ENCODE results near the gene PLCD3.

Gene PLCD3

GRCh38 chr17:45117334-45117733, 15.0 kb downstream of the PLCD3 start:
- DNase-seq (ENCODE audit: low read depth) = no peak

- DNase-seq (ENCODE audit: low read depth) = no peak
These were observed 15.8 kb downstream of the PLCD3 start for GRCh38 chr17:45116434-45117016.

GRCh38 chr17:45115871-45116270, 16.4 kb downstream of the PLCD3 start:
- no peak for DNase-seq (ENCODE audit: low read depth)

GRCh38 chr17:45115015-45115625, 17.2 kb downstream of the PLCD3 start:
- no peak for DNase-seq (ENCODE audit: low read depth)

GRCh38 chr17:45114117-45114932, 18.0 kb downstream of the PLCD3 start:
- DNase-seq (ENCODE audit: low read depth) = no peak

- no peak for DNase-seq (ENCODE audit: low read depth)
These were observed 18.9 kb downstream of the PLCD3 start for GRCh38 chr17:45113424-45113754.

- DNase-seq (ENCODE audit: low read depth) = no peak
These were observed 19.5 kb downstream of the PLCD3 start for GRCh38 chr17:45112559-45113423.

GRCh38 chr17:45111850-45112249, 20.5 kb downstream of the PLCD3 start:
- DNase-seq (ENCODE audit: low read depth) = no peak

GRCh38 chr17:45110676-45111611, 21.4 kb downstream of the PLCD3 start:
- DNase-seq (ENCODE audit: low read depth) = no peak

- DNase-seq (ENCODE audit: low read depth) = no peak
These were observed 23.5 kb downstream of the PLCD3 start for GRCh38 chr17:45108595-45109521.

GRCh38 chr17:45108051-45108450, 24.3 kb downstream of the PLCD3 start:
- DNase-seq (ENCODE audit: low read depth) = no peak

- no peak for DNase-seq (ENCODE audit: low read depth)
These were observed 24.9 kb downstream of the PLCD3 start for GRCh38 chr17:45107293-45108010.

GRCh38 chr17:45106582-45106981, 25.7 kb downstream of the PLCD3 start:
- no peak for DNase-seq (ENCODE audit: low read depth)

- no peak for DNase-seq (ENCODE audit: low read depth)
These were observed 26.2 kb downstream of the PLCD3 start for GRCh38 chr17:45106096-45106495.

- no peak for DNase-seq (ENCODE audit: low read depth)
These were observed 27.2 kb downstream of the PLCD3 start for GRCh38 chr17:45104907-45105624.

GRCh38 chr17:45104497-45104896, 27.8 kb downstream of the PLCD3 start:
- no peak for DNase-seq (ENCODE audit: low read depth)

GRCh38 chr17:45104029-45104428, 28.3 kb downstream of the PLCD3 start:
- no peak for DNase-seq (ENCODE audit: low read depth)

- DNase-seq (ENCODE audit: low read depth) = no peak
These were observed 29.0 kb downstream of the PLCD3 start for GRCh38 chr17:45103269-45103795.

- DNase-seq (ENCODE audit: low read depth) = no peak
These were observed 29.5 kb downstream of the PLCD3 start for GRCh38 chr17:45102856-45103255.

Measured in activated T-helper 9 cell treated with anti-CD3 and anti-CD28 coated beads, Interleukin-2, amount 50 U/mL, for 16 hours (primary cell).